Testis (tissue), 2 donors: Measurements from ENCODE around the gene DYNLRB1.

ENCODE experiments used
- CTCF ChIP-seq, 3 experiments: fragments of 450-650 bp in 2 of 3; fragments of 200-600 bp in 1 of 3; sonication (generic) in 1 of 3; IDR thresholded peaks; one replicate each; pipeline ENCODE4 v1.5.1; 2016 to 2019; ENCODE audit warnings: antibody characterized with exemption in 3 of 3, mild to moderate bottlenecking in 2 of 3, moderate library complexity in 1 of 3
- POLR2A ChIP-seq: fragments of 450-650 bp; IDR thresholded peaks from one replicate; pipeline ENCODE4 v1.6.1; 2017; ENCODE audit warnings: antibody characterized with exemption, mild to moderate bottlenecking, moderate library complexity

DNA sequence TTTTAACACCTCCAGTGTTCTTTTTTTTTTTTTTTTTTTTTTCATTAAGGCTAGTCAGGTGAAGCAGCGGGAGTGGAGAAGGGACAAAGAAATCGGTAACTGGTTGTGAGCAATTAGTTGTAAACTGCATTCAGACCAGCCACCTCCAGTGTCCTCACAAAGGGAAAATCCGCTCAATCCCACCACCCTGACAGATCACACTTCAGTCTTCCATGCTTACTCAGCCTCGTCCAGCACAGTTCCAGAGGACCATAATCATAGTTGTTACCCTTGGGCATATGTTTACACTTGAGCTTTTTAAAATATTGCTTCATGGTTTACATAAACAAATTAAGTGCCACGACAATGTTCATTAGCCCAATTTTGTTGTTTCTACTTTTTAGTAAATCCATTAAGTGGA lies 10.2 kb downstream of the DYNLRB1 start:
- TF ChIP-seq CTCF (IDR thresholded peaks at IDR 0.05) = no peak
- TF ChIP-seq POLR2A = no peak
